Lower leg skin (tissue), 4 donors: ENCODE measurements around the gene B4GALNT3. TPM values are rescaled to one million over a fixed set of nuclear protein-coding genes. Genes with fewer than 3 reads are reported as not detected.

Experiments
- total RNA-seq, 4 donors: library from RNA; depleted of rRNA; stranded (reverse); fragments of >200 nt; gene quantifications; one replicate each; pipeline ENCODE4 v1.1.0, GENCODE V29; 2016

B4GALNT3 gene
- total RNA-seq, 4 donors from 2014 or later: 35.8 to 65.4 (median 47.6) TPM

Other genes starting within 250 kb of the B4GALNT3 start
- under 1 TPM in 3 of 4 donors, not detected in 1; 0.30 to 0.74 (median 0.71) TPM for gene SLC6A12, start 245.8 kb upstream of the B4GALNT3 start, total RNA-seq
- gene SLC6A13, start 197.1 kb upstream of the B4GALNT3 start, total RNA-seq: not detected
- gene KDM5A, start 70.6 kb upstream of the B4GALNT3 start, total RNA-seq: 10 to 100 TPM; 43.5 to 85.0 (median 67.0) TPM
- gene CCDC77, start 58.3 kb upstream of the B4GALNT3 start, total RNA-seq: 10 to 100 TPM in 1 of 4 donors, 1 to 10 TPM in 3; 3.4 to 18.3 (median 5.7) TPM
- 10 to 100 TPM in 2 of 4 donors, 1 to 10 TPM in 2; 4.5 to 30.8 (median 11.5) TPM for gene NINJ2, start 203.5 kb downstream of the B4GALNT3 start, total RNA-seq